PC-3 (cell line): ENCODE data around the gene HMOX1.

Experiments used
- EZH2 ChIP-seq: fragments of 300-600 bp; sonication (generic); IDR thresholded peaks from one replicate; pipeline ENCODE4 v1.6.1; 2017; ENCODE audit warnings: antibody characterized with exemption, mild to moderate bottlenecking, low read length; ENCODE audit not compliant: unreplicated experiment
- EZH2phosphoT487 ChIP-seq: fragments of 300-600 bp; sonication (generic); IDR thresholded peaks from 2 replicates; pipeline ENCODE4 v1.6.1; 2018; ENCODE audit warnings: mild to moderate bottlenecking, antibody characterized with exemption, low read length, borderline replicate concordance
- TF ChIP-seq, protein P1 (sequence below): fragments of 300-600 bp; sonication (generic); conservative IDR thresholded peaks from 2 replicates; pipeline ENCODE4 v1.5.1; 2017; ENCODE audit warnings: antibody characterized with exemption, low read depth, mild to moderate bottlenecking, low read length

GRCh38 chr22:35407362-35407761 is 26.5 kb downstream of the HMOX1 start:
- TF ChIP-seq, protein P1, sequence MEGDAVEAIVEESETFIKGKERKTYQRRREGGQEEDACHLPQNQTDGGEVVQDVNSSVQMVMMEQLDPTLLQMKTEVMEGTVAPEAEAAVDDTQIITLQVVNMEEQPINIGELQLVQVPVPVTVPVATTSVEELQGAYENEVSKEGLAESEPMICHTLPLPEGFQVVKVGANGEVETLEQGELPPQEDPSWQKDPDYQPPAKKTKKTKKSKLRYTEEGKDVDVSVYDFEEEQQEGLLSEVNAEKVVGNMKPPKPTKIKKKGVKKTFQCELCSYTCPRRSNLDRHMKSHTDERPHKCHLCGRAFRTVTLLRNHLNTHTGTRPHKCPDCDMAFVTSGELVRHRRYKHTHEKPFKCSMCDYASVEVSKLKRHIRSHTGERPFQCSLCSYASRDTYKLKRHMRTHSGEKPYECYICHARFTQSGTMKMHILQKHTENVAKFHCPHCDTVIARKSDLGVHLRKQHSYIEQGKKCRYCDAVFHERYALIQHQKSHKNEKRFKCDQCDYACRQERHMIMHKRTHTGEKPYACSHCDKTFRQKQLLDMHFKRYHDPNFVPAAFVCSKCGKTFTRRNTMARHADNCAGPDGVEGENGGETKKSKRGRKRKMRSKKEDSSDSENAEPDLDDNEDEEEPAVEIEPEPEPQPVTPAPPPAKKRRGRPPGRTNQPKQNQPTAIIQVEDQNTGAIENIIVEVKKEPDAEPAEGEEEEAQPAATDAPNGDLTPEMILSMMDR, result no peak
- TF ChIP-seq EZH2 (no peak), EZH2phosphoT487 (no peak)
